HepG2 (cell line): ENCODE results near the gene TMEM269. TPM values are rescaled to one million over a fixed set of nuclear protein-coding genes. Genes with fewer than 3 reads are reported as not detected.

Experiments used
- ATF7 ChIP-seq, 2 experiments: fragments of 450-650 bp in 1 of 2; sonication (generic) in 1 of 2; formaldehyde crosslinking in 1 of 2; IDR thresholded peaks; 2 replicates each; pipeline versions ENCODE4 v1.4.0 to v1.6.1; 2016 to 2020; ENCODE audit warnings: antibody characterized with exemption in 1 of 2, mild to moderate bottlenecking in 1 of 2, missing genetic modification reagents in 1 of 2
- ELK4 ChIP-seq: sonication (generic); formaldehyde crosslinking; IDR thresholded peaks from 2 replicates; pipeline ENCODE4 v1.9.0; 2021; ENCODE audit warnings: missing genetic modification reagents, borderline replicate concordance
- GATA4 ChIP-seq: sonication (generic); IDR thresholded peaks from 2 replicates; pipeline ENCODE4 v1.6.1; 2016; ENCODE audit warnings: antibody characterized with exemption, low read depth, borderline replicate concordance
- GATAD2A ChIP-seq: IDR thresholded peaks from 2 replicates; pipeline ENCODE4 v1.6.1; 2016
- KAT7 ChIP-seq: IDR thresholded peaks from 2 replicates; pipeline ENCODE4 v1.6.1; 2018; ENCODE audit warnings: borderline replicate concordance, missing compliant biosample characterization
- MYC ChIP-seq: sonication (generic); formaldehyde crosslinking; IDR thresholded peaks from 2 replicates; pipeline ENCODE4 v1.9.0; 2021; ENCODE audit warnings: missing genetic modification reagents, borderline replicate concordance
- NR2F1 ChIP-seq, 2 experiments: fragments of 450-650 bp in 1 of 2; formaldehyde crosslinking in 1 of 2; IDR thresholded peaks; 2 replicates each; pipeline versions ENCODE4 v1.5.0 to v1.6.1; 2016 to 2020; ENCODE audit warnings: mild to moderate bottlenecking in 1 of 2, missing compliant biosample characterization in 1 of 2, missing genetic modification reagents in 1 of 2, moderate library complexity in 1 of 2
- PHB2 ChIP-seq: fragments of 450-650 bp; IDR thresholded peaks from 2 replicates; pipeline ENCODE4 v1.6.1; 2018; ENCODE audit not compliant: partially characterized antibody
- PLRG1 ChIP-seq: fragments of 450-650 bp; conservative IDR thresholded peaks from 2 replicates; pipeline ENCODE4 v1.6.1; 2016
- POLR2A ChIP-seq, 2 experiments: IDR thresholded peaks; 2 replicates each; pipeline ENCODE4 v1.6.1; 2011; ENCODE audit warnings: low read depth in 2 of 2, low read length in 2 of 2, mild to moderate bottlenecking in 1 of 2, moderate library complexity in 1 of 2; ENCODE audit not compliant: insufficient read depth in 1 of 2
- RXRA ChIP-seq: sonication (generic); formaldehyde crosslinking; IDR thresholded peaks from 2 replicates; pipeline ENCODE4 v1.5.1; 2020; ENCODE audit warnings: missing genetic modification reagents
- ZBTB8A ChIP-seq: sonication (generic); formaldehyde crosslinking; IDR thresholded peaks from 2 replicates; pipeline ENCODE4 v1.4.0; 2020; ENCODE audit warnings: mild to moderate bottlenecking, low read depth, missing genetic modification reagents, borderline replicate concordance
- ZNF143 ChIP-seq: sonication (generic); formaldehyde crosslinking; IDR thresholded peaks from 2 replicates; pipeline ENCODE4 v1.4.0; 2020; ENCODE audit warnings: missing genetic modification reagents
- ZSCAN25 ChIP-seq: sonication (generic); formaldehyde crosslinking; IDR thresholded peaks from 2 replicates; pipeline ENCODE4 v1.8.0; 2022; ENCODE audit warnings: mild to moderate bottlenecking, missing genetic modification reagents
- ZSCAN31 ChIP-seq: sonication (generic); formaldehyde crosslinking; IDR thresholded peaks from 2 replicates; pipeline ENCODE4 v1.5.0; 2020; ENCODE audit warnings: low read depth, mild to moderate bottlenecking, missing genetic modification reagents
- polyA plus RNA-seq, 8 experiments: library from polyadenylated mRNA; depleted of rRNA in 3 of 8; stranded (reverse) in 7 of 8; unstranded in 1 of 8; fragments of >200 nt; fragmentation: Illumina TruSeq in 4 of 8; extraction: Trizol in 4 of 8; gene quantifications; 2 replicates each; pipeline versions ENCODE4 v1.2.1 to v1.2.3, GENCODE V29; 2011 to 2016; ENCODE audit warnings: low read depth in 4 of 8, missing spikeins in 1 of 8, mixed read lengths in 1 of 8; ENCODE audit not compliant: insufficient read depth in 1 of 8
- total RNA-seq, 5 experiments: library from RNA; depleted of rRNA; stranded (reverse); fragments of >200 nt; fragmentation: Illumina TruSeq; extraction: Trizol; gene quantifications; 2 replicates each; pipeline ENCODE4 v1.2.3, GENCODE V29; 2016; ENCODE audit warnings: low read depth in 1 of 5
- TF ChIP-seq, protein P1 (sequence below): sonication (generic); formaldehyde crosslinking; IDR thresholded peaks from 2 replicates; pipeline ENCODE4 v1.5.0; 2020; ENCODE audit warnings: mild to moderate bottlenecking, missing genetic modification reagents, borderline replicate concordance
- TF ChIP-seq, protein P2 (sequence below): sonication (generic); formaldehyde crosslinking; IDR thresholded peaks from 2 replicates; pipeline ENCODE4 v1.9.0; 2021; ENCODE audit warnings: missing genetic modification reagents, mild to moderate bottlenecking, borderline replicate concordance
- TF ChIP-seq, protein P3 (sequence below): sonication (generic); formaldehyde crosslinking; IDR thresholded peaks from one replicate; pipeline ENCODE4 v1.5.1; 2020; ENCODE audit warnings: mild to moderate bottlenecking, missing genetic modification reagents; ENCODE audit errors: not compliant biosample characterization

The TMEM269 gene
- total and polyA plus RNA-seq, 2 of the 13 experiments (the other 11 are each of a cell fraction or from before 2014, with no cell fraction given), result 0.15 to 0.21 TPM

DNA sequence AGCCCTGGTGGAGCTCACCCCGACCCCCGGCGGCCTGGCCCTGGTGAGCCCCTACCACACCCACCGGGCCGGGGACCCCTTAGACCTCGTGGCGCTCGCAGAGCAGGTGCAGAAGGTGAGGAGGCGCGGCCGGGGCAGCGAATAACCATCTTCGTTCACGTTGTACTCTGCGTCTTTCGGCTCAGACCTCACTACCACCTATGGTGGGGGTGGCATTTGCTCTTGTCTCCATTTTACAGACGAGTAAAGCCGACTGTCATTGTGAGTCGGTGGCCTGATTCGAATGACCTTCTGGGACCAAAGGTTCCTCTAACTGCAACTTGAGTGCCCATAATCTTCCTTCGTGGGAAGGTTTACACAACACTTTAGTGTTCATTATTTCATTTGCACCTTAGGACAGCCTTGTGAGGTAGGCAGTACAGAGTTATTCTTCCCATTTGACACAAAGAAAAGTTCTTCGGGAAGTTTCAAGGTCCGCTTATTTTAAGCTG lies 17.2 kb upstream of the TMEM269 start (continued):
- TF ChIP-seq, protein P1, sequence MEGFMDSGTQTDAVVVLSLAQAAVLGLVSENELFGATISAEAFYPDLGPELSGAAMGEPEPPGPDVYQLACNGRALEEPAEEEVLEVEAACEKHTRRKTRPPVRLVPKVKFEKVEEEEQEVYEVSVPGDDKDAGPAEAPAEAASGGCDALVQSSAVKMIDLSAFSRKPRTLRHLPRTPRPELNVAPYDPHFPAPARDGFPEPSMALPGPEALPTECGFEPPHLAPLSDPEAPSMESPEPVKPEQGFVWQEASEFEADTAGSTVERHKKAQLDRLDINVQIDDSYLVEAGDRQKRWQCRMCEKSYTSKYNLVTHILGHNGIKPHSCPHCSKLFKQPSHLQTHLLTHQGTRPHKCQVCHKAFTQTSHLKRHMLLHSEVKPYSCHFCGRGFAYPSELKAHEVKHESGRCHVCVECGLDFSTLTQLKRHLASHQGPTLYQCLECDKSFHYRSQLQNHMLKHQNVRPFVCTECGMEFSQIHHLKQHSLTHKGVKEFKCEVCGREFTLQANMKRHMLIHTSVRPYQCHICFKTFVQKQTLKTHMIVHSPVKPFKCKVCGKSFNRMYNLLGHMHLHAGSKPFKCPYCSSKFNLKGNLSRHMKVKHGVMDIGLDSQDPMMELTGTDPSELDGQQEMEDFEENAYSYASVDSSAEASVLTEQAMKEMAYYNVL, result 0 out of 2 replicates have a peak, but pooled peaks have one; percentile 10
- TF ChIP-seq ZBTB8A (no peak), PLRG1 (no peak), NR2F1 (CRISPR knock-in tag; IDR thresholded peaks at IDR 0.05) (no peak), ZSCAN31 (CRISPR knock-in tag) (0 out of 2 replicates have a peak, but pooled peaks have one; percentile 1), RXRA (CRISPR knock-in tag) (peak; percentile 7; the same call in 1 of the 2 replicates), GATAD2A (CRISPR knock-in tag) (0 out of 2 replicates have a peak, but pooled peaks have one; percentile 23), ZSCAN25 (CRISPR knock-in tag) (no peak), POLR2A (IDR thresholded peaks at IDR 0.05; ENCODE audit: insufficient read depth in 1 of 2, low read depth in 2 of 2, low read length in 2 of 2) (peak in 1 of 2 experiments; percentile 6; a peak in 1 of 4 replicates), ELK4 (CRISPR knock-in tag) (no peak), PHB2 (no peak), ATF7 (IDR thresholded peaks at IDR 0.05) (no peak), ATF7 (CRISPR knock-in tag; IDR thresholded peaks at IDR 0.05) (no peak), ZNF143 (CRISPR knock-in tag) (no peak), KAT7 (CRISPR knock-in tag) (0 out of 2 replicates have a peak, but pooled peaks have one; percentile 47), MYC (CRISPR knock-in tag) (peak; percentile 58), GATA4 (0 out of 2 replicates have a peak, but pooled peaks have one; percentile 40)
- TF ChIP-seq, protein P2, sequence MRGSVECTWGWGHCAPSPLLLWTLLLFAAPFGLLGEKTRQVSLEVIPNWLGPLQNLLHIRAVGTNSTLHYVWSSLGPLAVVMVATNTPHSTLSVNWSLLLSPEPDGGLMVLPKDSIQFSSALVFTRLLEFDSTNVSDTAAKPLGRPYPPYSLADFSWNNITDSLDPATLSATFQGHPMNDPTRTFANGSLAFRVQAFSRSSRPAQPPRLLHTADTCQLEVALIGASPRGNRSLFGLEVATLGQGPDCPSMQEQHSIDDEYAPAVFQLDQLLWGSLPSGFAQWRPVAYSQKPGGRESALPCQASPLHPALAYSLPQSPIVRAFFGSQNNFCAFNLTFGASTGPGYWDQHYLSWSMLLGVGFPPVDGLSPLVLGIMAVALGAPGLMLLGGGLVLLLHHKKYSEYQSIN, result no peak
- TF ChIP-seq, protein P3, sequence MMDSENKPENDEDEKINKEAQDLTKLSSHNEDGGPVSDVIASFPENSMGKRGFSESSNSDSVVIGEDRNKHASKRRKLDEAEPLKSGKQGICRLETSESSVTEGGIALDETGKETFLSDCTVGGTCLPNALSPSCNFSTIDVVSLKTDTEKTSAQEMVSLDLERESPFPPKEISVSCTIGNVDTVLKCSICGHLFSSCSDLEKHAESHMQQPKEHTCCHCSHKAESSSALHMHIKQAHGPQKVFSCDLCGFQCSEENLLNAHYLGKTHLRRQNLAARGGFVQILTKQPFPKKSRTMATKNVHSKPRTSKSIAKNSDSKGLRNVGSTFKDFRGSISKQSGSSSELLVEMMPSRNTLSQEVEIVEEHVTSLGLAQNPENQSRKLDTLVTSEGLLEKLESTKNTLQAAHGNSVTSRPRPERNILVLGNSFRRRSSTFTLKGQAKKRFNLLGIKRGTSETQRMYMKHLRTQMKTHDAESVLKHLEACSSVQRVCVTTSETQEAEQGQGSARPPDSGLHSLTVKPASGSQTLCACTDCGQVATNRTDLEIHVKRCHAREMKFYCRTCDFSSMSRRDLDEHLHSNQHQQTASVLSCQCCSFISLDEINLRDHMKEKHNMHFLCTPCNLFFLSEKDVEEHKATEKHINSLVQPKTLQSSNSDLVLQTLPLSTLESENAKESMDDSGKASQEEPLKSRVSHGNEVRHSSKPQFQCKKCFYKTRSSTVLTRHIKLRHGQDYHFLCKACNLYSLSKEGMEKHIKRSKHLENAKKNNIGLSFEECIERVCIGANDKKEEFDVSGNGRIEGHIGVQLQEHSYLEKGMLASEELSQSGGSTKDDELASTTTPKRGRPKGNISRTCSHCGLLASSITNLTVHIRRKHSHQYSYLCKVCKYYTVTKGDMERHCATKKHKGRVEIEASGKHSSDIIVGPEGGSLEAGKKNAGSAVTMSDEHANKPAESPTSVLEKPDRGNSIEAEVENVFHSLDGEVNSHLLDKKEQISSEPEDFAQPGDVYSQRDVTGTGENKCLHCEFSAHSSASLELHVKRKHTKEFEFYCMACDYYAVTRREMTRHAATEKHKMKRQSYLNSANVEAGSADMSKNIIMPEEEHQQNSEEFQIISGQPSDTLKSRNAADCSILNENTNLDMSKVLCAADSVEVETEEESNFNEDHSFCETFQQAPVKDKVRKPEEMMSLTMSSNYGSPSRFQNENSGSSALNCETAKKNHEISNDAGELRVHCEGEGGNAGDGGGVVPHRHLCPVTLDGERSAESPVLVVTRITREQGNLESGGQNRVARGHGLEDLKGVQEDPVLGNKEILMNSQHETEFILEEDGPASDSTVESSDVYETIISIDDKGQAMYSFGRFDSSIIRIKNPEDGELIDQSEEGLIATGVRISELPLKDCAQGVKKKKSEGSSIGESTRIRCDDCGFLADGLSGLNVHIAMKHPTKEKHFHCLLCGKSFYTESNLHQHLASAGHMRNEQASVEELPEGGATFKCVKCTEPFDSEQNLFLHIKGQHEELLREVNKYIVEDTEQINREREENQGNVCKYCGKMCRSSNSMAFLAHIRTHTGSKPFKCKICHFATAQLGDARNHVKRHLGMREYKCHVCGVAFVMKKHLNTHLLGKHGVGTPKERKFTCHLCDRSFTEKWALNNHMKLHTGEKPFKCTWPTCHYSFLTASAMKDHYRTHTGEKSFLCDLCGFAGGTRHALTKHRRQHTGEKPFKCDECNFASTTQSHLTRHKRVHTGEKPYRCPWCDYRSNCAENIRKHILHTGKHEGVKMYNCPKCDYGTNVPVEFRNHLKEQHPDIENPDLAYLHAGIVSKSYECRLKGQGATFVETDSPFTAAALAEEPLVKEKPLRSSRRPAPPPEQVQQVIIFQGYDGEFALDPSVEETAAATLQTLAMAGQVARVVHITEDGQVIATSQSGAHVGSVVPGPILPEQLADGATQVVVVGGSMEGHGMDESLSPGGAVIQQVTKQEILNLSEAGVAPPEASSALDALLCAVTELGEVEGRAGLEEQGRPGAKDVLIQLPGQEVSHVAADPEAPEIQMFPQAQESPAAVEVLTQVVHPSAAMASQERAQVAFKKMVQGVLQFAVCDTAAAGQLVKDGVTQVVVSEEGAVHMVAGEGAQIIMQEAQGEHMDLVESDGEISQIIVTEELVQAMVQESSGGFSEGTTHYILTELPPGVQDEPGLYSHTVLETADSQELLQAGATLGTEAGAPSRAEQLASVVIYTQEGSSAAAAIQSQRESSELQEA (CRISPR knock-in tag), result peak; percentile 2
